Stimulated activated memory B cell treated with anti-CD40 and anti-IgM and Interleukin-4, amounts not matched to agents 10 μg/mL and 1 μg/mL and 100 μg/mL, for 72 hours (primary cell): ENCODE data around the gene ZNF865.
A peak's percentile ranks its signal among the peaks of the same experiment; 100 is the strongest.

Experiments
- ATAC-seq: fragments of 150-1000 bp; cut with Tn5 transposase; 2 replicates; pipeline ENCODE4 v1.10.0; 2021
- H3K27ac Mint-ChIP-seq: one replicate; pipeline ENCODE4 v1.8.0; 2022; ENCODE audit warnings: mild to moderate bottlenecking, mixed read lengths
- H3K27me3 Mint-ChIP-seq: one replicate; pipeline ENCODE4 v1.8.0; 2022; ENCODE audit warnings: mixed read lengths
- H3K36me3 Mint-ChIP-seq: one replicate; pipeline ENCODE4 v1.8.0; 2022; ENCODE audit warnings: mixed read lengths
- H3K4me1 Mint-ChIP-seq: one replicate; pipeline ENCODE4 v1.8.0; 2022; ENCODE audit warnings: mixed read lengths
- H3K4me3 Mint-ChIP-seq: one replicate; pipeline ENCODE4 v1.8.0; 2022; ENCODE audit warnings: mild to moderate bottlenecking, moderate library complexity, mixed read lengths
- H3K9me3 Mint-ChIP-seq: one replicate; pipeline ENCODE4 v1.8.0; 2022; ENCODE audit warnings: mixed read lengths

ZNF865 gene

DNA sequence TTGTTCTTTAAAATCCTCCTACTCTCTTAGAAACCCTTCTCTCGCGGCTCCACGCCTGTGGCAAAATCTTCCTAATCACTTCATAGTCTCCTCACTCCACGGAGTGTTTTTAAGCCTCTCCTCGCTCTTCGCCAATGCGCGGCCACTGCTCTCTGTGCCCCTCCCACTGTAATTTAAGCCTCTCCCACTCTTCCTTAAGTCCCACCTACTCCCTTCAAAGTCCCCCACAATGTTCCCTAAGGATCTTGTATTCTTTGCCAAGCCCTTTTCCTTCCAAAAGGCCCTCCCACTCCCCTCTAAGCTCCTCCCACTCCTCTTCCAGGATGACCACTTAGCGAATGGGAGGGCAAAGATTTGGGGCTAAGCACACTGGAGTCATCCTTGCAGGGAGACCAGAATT is 7.4 kb upstream of the ZNF865 start:
- peak overlapping the region; percentile 96 for H3K27ac Mint-ChIP-seq
- ATAC-seq: no peak
- H3K4me3 Mint-ChIP-seq: no peak overlapping the region
- peaks cover 50% of the 10 kb centered on the region for H3K36me3 Mint-ChIP-seq
- peaks cover 19% of the 10 kb centered on the region for H3K9me3 Mint-ChIP-seq
- H3K27me3 Mint-ChIP-seq: no peaks in the 10 kb centered on the region
- peaks cover 20% of the 10 kb centered on the region for H3K4me1 Mint-ChIP-seq

DNA sequence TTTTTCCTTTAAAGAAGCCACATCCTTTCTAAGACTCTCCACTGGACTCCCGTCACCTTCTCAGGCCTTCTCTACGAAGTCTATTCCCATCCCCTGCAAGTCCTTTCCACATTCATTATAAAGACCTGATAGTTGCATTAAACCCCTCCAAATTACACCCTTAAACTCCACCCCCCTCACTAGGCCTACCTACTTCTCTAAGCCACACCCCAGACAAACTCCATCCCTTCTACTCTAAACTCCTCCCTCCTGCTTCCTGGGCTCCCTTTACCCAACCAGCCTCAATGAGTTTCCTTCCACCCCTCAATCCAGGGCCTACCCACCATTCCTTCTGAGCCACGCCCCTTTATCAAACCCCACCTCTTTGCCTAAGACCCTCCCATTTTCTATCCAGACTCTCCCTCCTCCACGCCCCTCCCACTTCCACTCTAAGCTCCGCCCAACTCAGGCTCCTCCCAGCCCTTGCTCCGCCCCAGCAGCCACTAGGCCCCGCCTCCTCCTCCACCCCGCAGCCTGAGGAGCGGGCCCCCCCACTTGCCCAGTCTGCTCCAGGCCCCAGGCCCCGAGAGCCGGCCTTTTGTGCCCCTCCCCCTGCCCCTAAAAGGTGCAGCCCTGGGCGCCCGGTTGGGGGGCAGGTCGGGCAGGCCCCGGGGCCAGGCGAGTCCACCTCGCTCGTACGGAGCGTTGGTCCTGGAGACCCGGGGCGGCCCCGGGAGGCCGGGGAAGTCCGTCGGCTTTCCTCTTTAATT is 6.6 kb upstream of the ZNF865 start:
- peaks cover 51% of the 10 kb centered on the region for H3K36me3 Mint-ChIP-seq
- peak overlapping the region; percentile 96 for H3K27ac Mint-ChIP-seq
- H3K9me3 Mint-ChIP-seq: peaks cover 19% of the 10 kb centered on the region
- peak; percentile 82 for ATAC-seq
- peaks cover 27% of the 10 kb centered on the region for H3K4me1 Mint-ChIP-seq
- no peaks in the 10 kb centered on the region for H3K27me3 Mint-ChIP-seq
- H3K4me3 Mint-ChIP-seq: peak overlapping the region; percentile 88

DNA sequence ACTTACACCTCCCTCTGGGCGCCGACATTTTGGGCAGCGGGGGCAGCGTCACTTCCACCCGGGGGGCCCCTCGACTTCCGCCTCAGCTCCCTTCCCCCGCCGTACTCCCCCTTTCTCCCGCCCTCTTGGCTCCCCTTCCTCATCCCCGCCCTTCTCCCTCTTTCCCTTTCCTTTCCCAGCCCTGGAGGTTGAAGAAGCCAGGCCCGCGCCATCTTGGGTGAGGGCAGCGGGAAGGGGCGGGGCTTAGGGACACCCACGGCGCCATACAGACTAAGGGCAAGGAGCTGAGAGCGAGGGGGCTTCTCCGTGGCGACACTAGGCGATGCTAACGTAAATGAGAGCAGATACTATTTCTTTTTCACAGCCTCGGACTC is 6.0 kb upstream of the ZNF865 start, which contains the start of gene FIZ1:
FIZ1 (minus strand) TSS at position 50 of the 374 bp plus-strand sequence. CDS start 1,652 bp downstream, outside the sequence.
- peaks cover 19% of the 10 kb centered on the region for H3K9me3 Mint-ChIP-seq
- peak within 1 kb of the TSS; percentile 96 for H3K27ac Mint-ChIP-seq
- H3K4me3 Mint-ChIP-seq: peak within 1 kb of the TSS; percentile 88
- ATAC-seq: peak; percentile 84
- peaks cover 31% of the 10 kb centered on the region for H3K4me1 Mint-ChIP-seq
- peaks cover 51% of the 10 kb centered on the region for H3K36me3 Mint-ChIP-seq
- H3K27me3 Mint-ChIP-seq: no peaks in the 10 kb centered on the region

DNA sequence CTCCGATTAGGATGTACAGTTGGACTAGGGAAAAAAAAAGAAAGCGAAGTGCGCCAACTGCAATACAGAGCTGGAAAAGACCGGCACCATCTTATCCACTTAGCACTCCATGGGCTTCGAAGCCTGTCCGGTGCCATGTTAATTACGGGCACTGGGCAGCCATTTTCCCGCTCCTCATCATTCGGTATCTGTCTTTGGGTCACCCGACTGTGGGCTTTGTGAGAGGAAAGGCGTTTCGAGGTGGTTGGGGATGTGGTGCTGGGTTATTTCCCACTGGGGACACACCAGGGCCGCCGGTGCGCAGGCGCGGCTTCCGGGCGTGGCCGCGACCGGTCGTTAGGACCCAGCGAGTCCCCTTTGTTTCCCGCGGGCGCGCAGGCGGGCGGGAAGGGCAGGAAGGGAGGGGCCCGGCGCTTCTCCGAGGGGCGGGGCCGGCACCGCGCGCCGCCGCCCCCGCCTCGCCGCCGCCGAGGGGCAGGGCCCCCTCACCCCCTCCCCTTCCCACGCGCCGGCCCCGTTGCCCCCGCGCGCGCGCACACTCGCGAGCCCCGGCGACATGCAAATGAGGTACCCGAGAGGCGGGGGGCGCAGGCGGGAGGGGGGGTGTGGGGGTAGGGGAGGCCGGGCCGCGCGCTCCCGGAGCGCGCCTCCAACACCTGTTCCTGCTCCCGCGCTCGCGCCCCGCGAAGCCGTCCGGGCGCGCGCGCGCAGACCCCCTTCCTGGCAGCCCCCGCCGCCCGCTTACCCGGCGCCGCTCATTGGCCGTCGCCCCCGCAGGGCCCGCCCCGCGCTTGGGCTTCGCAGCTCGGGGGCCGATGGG is 5.4 kb upstream of the ZNF865 start, which contains the start of gene ZNF524:
ZNF524 (plus strand) TSS at position 447 of the 820 bp plus-strand sequence. CDS start 1,825 bp downstream, outside the sequence.
- Mint-ChIP-seq H3K4me1 (peaks cover 35% of the 10 kb centered on the region), H3K9me3 (peaks cover 17% of the 10 kb centered on the region), H3K27me3 (no peaks in the 10 kb centered on the region), H3K36me3 (peaks cover 45% of the 10 kb centered on the region), H3K27ac (peak within 1 kb of the TSS; percentile 96), H3K4me3 (peak within 1 kb of the TSS; percentile 88)
- ATAC-seq: peak; percentile 76

DNA sequence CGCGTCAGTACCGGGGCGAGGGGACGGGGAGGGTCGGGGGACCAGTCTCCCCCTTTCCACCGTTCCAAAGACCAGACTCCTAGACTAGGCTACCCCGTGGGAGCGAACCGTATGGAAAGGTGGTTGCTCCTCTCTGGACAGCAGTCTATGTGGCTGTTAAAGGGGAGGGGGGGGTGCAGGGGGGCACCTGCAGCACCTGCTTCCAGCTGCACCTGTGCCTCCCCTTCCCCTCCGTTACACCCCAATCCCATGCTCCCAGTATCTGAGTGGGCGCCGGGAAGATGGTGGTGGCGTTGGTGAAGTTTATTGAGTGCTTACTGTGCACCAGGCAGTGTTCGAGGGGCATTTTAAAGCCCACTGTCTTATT is 4.8 kb upstream of the ZNF865 start:
- H3K36me3 Mint-ChIP-seq: peaks cover 39% of the 10 kb centered on the region
- H3K4me3 Mint-ChIP-seq: peak overlapping the region; percentile 74
- H3K27ac Mint-ChIP-seq: peak overlapping the region; percentile 59
- ATAC-seq: no peak
- peaks cover 35% of the 10 kb centered on the region for H3K4me1 Mint-ChIP-seq
- no peaks in the 10 kb centered on the region for H3K27me3 Mint-ChIP-seq
- H3K9me3 Mint-ChIP-seq: peaks cover 13% of the 10 kb centered on the region

DNA sequence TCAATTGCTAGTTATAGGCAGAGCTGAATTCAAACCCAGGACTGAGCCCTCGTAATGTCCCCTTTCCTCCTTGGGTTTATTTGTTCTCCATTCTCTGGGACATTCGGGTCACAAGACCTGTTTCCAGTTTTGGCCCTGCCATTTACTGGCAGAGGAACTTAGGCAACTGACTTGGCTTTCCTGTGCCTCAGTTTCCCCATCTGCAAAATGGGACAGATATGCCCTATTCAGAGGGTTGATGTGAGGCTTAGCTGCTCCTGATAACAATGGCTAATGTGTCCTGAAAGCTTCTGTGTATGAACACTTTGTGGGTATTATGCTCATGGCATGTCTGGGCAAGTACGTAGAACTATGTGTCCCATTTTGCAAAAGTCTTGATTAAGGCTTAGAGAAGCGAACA is 4.4 kb upstream of the ZNF865 start:
- peaks cover 35% of the 10 kb centered on the region for H3K36me3 Mint-ChIP-seq
- no peaks in the 10 kb centered on the region for H3K27me3 Mint-ChIP-seq
- peaks cover 39% of the 10 kb centered on the region for H3K4me1 Mint-ChIP-seq
- peak overlapping the region; percentile 74 for H3K4me3 Mint-ChIP-seq
- peaks cover 11% of the 10 kb centered on the region for H3K9me3 Mint-ChIP-seq
- H3K27ac Mint-ChIP-seq: peak overlapping the region; percentile 59
- ATAC-seq: no peak

DNA sequence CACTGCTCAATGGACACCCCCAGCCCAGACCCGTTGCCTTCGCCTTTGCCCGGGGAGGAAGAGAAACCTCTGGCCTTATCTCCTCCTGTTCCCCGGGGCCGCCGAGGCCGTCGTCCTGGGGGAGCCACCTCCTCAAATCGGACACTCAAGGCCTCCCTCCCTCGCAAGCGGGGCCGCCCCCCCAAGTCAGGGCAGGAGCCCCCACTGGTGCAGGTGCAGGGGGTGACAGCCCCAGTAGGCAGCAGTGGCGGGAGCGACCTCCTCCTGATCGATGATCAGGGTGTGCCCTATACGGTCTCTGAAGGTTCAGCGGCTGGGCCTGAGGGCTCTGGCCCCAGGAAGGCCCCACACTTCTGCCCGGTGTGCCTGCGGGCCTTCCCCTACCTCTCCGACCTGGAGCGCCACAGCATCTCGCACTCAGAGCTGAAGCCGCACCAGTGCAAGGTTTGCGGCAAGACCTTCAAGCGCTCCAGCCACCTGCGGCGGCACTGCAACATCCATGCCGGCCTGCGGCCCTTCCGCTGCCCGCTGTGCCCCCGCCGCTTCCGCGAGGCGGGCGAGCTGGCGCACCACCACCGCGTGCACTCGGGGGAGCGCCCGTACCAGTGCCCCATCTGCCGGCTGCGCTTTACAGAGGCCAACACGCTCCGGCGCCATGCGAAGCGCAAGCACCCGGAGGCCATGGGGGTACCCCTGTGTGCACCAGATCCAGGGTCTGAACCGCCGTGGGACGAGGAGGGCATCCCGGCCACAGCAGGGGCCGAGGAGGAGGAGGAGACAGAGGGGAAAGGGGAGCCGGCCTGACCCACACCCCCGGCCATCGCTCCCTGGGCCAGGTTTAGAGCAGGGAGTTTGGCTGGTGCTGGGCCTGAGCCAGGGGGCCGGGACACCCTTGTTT is 3.1 kb upstream of the ZNF865 start:
- H3K4me3 Mint-ChIP-seq: no peak overlapping the region
- peaks cover 51% of the 10 kb centered on the region for H3K4me1 Mint-ChIP-seq
- no peak overlapping the region for H3K27ac Mint-ChIP-seq
- ATAC-seq: no peak
- H3K9me3 Mint-ChIP-seq: peaks cover 7% of the 10 kb centered on the region
- H3K36me3 Mint-ChIP-seq: peaks cover 28% of the 10 kb centered on the region
- H3K27me3 Mint-ChIP-seq: no peaks in the 10 kb centered on the region

DNA sequence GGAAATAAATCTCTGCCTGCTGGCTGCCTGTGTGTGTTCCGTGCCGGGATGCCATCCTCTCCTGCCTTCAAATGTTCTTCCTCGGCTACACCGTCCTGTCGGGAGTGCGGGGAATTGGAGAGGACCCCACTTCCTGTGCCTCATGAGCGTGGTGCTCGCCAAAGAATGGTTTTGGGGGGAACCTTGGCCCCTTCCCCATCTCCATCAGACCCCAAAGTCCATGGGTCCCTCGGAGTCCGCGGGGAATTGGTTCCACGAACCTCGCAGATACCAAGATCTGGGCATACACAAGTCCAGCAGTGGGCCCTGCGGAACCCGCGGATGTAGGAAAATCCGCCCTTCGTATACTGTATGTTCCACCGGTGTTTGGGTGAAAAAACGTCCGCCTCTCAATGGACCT is 2.3 kb upstream of the ZNF865 start:
- Mint-ChIP-seq H3K4me3 (peak overlapping the region; percentile 49), H3K27ac (peak overlapping the region; percentile 22)
- no peak for ATAC-seq

DNA sequence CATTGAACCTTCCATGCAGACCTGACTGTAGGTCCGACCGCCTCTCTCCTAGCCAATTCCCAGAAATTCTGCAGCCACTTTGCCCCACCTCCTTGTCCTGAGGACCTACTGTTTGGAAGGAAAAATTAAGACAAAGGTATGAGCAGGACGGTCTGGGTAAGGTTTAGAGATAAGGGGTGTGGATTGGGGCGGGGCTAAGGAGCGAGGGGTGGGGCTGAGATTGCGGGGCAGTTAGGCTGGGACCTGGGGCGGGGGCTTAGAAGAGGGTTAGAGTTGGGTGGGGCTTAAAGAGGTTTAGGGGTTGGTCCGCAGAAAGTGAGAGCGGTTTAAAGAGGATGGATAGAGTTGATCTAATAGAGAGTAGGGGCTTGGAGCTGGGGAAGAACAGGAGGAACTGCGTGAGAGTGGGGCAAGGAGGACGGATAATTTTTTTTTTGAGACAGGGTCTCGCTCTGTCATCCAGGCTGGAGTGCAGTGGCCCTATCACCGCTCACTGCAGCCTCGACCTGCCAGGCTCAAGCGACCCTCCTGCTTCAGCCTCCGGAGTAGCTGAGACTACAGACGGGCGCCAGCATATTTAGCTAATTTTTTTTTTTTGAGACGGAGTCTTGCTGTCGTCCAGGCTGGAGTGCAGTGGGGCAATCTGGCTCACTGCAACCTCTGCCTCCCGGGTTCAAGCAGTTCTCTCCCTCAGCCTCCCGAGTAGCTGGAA is 1.7 kb upstream of the ZNF865 start:
- peaks cover 55% of the 10 kb centered on the region for H3K4me1 Mint-ChIP-seq
- peaks cover 2% of the 10 kb centered on the region for H3K9me3 Mint-ChIP-seq
- ATAC-seq: no peak
- H3K4me3 Mint-ChIP-seq: peak overlapping the region; percentile 96
- H3K36me3 Mint-ChIP-seq: peaks cover 22% of the 10 kb centered on the region
- H3K27me3 Mint-ChIP-seq: no peaks in the 10 kb centered on the region
- peak overlapping the region; percentile 22 for H3K27ac Mint-ChIP-seq

More for the DNA sequence above, 2.3 kb upstream of the ZNF865 start:
- Mint-ChIP-seq H3K9me3 (peaks cover 4% of the 10 kb centered on the region), H3K27me3 (no peaks in the 10 kb centered on the region), H3K4me1 (peaks cover 55% of the 10 kb centered on the region), H3K36me3 (peaks cover 27% of the 10 kb centered on the region)

DNA sequence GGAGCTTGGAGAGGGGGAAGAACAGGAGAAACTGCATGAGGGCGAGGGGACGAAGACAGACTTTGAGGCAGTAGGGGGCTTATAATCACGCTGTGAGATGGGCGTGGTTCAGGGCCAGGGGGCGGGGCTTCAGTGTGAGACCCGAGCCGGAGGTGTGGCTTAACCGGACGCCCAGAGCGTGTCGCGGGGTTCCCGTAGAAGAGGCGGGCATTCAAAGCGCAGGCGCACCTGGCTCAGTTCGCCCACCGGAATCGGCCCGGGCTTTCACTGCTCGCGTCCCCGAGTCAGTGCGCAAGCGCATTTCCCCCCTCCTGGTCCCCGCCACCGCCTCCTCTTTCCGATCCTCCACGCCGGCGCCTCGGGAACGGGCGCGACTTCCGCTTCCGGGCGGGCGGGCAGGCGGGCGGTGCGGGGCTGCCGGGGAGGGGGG is 225 bp upstream of the ZNF865 start:
- Mint-ChIP-seq H3K9me3 (no peaks in the 10 kb centered on the region), H3K27me3 (no peaks in the 10 kb centered on the region), H3K4me1 (peaks cover 58% of the 10 kb centered on the region), H3K36me3 (peaks cover 31% of the 10 kb centered on the region), H3K4me3 (peak overlapping the region; percentile 96), H3K27ac (peak overlapping the region; percentile 87)
- ATAC-seq: peak; percentile 90

DNA sequence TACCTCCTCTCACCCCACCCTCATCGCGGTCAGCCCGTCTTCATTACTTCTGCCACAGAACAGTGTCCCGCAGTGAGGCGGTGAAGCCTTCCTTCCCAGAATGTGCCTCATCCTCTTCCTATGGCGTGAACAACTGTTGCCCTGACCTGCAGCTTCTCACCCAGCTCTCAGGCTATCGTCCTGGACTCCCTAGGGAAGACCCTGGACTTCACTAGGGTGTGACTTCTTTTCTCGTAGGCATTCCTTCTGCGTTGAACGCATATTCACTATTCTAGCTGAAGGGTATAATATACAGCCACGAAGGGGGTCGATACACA is 982 bp downstream of the ZNF865 start:
- no peak for ATAC-seq
- Mint-ChIP-seq H3K27me3 (no peaks in the 10 kb centered on the region), H3K4me1 (peaks cover 63% of the 10 kb centered on the region), H3K27ac (peak overlapping the region; percentile 87), H3K9me3 (no peaks in the 10 kb centered on the region), H3K36me3 (peaks cover 38% of the 10 kb centered on the region), H3K4me3 (peak overlapping the region; percentile 96)

DNA sequence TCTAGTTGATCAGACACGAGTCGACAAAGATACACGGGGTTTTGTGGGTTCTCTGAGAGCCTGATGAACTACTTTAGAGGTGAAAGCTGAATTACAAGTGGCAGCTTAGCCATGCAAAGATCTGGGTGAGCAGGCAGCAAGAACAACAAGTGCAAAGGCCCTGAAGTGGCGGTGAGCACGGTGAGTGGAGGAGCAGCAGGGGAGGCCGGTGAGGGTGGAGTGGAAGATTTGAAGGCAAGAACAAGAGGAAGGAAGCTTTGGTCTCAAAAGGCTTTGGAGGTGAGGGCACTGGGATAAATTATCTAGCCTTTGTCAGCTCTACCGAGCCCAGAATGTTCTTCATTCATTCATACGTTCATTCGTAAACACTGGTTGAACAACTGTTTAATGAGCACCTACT is 1.4 kb downstream of the ZNF865 start:
- ATAC-seq: no peak
- H3K27ac Mint-ChIP-seq: peak overlapping the region; percentile 87
- H3K36me3 Mint-ChIP-seq: peaks cover 38% of the 10 kb centered on the region
- H3K9me3 Mint-ChIP-seq: no peaks in the 10 kb centered on the region
- H3K4me3 Mint-ChIP-seq: peak overlapping the region; percentile 96
- peaks cover 66% of the 10 kb centered on the region for H3K4me1 Mint-ChIP-seq
- H3K27me3 Mint-ChIP-seq: no peaks in the 10 kb centered on the region

DNA sequence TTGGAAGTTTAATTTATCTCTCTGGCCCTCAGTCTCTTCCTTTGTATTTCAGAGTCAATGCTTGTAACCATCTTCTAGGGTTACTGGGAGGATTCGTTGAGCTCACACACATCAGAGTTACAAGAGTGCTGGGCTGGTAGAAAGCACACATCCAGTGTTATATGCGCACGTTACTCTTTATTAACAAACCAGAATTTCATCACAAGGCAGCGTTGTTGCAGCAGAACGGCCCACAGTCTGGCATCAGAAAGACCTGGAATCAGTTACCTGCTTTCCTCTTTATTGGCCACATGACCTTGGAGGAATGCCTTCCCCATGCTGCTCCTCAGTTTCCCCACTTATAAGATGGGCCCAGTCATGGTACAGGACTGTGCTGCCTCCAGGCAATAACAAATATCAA is 3.9 kb downstream of the ZNF865 start:
- no peak overlapping the region for H3K4me3 Mint-ChIP-seq
- ATAC-seq: no peak
- peaks cover 50% of the 10 kb centered on the region for H3K36me3 Mint-ChIP-seq
- peaks cover 72% of the 10 kb centered on the region for H3K4me1 Mint-ChIP-seq
- no peaks in the 10 kb centered on the region for H3K9me3 Mint-ChIP-seq
- H3K27ac Mint-ChIP-seq: no peak overlapping the region
- H3K27me3 Mint-ChIP-seq: no peaks in the 10 kb centered on the region

DNA sequence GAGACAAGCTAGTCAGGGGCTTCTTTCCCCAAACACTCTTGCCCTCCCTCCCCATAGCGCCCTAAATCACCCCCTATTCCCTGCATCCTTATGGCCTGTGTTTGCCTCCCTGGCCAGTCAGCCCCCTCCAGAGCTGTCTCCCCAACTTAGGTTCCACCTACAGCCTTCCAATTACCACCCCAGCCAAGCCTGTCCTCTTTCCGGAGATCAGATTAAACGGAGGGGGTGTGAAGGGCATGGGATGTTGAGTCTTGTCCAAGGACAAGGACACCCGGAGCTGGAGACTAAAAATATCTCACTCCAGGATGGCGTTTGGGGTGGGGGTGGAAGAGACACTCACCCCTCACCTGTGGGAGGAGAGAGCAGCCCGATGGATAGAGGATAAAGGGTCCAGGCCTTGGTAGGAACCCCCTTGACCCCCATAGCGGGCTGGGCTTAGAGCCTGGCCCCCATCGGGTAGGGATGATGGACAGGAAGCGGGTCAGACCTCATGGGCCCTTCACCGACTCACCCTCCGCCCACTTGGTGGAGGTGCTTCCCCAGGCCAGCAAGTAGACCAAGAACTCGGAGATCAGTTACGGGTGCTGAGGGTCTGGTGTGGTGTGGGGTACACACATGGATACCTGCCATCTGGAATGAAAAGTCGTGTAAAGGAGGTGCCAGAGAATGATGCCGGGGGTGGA is 6.0 kb downstream of the ZNF865 start:
- no peaks in the 10 kb centered on the region for H3K27me3 Mint-ChIP-seq
- no peak for ATAC-seq
- H3K9me3 Mint-ChIP-seq: no peaks in the 10 kb centered on the region
- peaks cover 59% of the 10 kb centered on the region for H3K4me1 Mint-ChIP-seq
- H3K27ac Mint-ChIP-seq: peak overlapping the region; percentile 67
- peak overlapping the region; percentile 57 for H3K4me3 Mint-ChIP-seq
- peaks cover 54% of the 10 kb centered on the region for H3K36me3 Mint-ChIP-seq
